Uterus (tissue), 2 donors: ENCODE results near the gene PGM3.

Experiments
- POLR2A ChIP-seq, 2 donors: fragments of 450-650 bp; IDR thresholded peaks; one replicate each; pipeline ENCODE4 v1.6.1; 2016; ENCODE audit warnings: antibody characterized with exemption in 2 of 2, mild to moderate bottlenecking in 1 of 2, moderate library complexity in 1 of 2
- TF ChIP-seq, protein P1 (sequence below), 4 experiments: fragments of 200-600 bp in 2 of 4; fragments of 450-650 bp in 2 of 4; sonication (generic) in 2 of 4; IDR thresholded peaks; one replicate each; pipeline ENCODE4 v1.5.1; 2016 to 2019; ENCODE audit warnings: antibody characterized with exemption in 4 of 4, mild to moderate bottlenecking in 2 of 4, moderate library complexity in 1 of 4

DNA sequence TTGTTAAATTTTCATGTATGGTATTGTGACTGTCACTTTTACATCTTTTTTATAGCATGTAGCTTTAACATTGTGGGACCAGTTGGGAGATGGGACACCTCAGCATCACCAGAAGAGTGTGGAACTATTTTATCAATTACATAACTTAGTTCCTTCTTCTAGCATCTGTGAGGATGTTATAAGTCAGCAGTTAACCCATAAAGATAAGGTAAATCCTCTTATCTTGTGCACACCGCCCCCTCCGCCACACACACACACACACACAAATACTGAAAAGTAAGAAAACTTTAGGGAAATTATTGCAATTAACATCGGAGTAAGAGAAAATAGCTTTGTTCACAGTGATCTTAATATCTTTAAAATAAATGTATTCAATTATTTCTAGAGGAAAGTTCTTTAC lies 60.9 kb downstream of the PGM3 start:
- TF ChIP-seq, protein P1, sequence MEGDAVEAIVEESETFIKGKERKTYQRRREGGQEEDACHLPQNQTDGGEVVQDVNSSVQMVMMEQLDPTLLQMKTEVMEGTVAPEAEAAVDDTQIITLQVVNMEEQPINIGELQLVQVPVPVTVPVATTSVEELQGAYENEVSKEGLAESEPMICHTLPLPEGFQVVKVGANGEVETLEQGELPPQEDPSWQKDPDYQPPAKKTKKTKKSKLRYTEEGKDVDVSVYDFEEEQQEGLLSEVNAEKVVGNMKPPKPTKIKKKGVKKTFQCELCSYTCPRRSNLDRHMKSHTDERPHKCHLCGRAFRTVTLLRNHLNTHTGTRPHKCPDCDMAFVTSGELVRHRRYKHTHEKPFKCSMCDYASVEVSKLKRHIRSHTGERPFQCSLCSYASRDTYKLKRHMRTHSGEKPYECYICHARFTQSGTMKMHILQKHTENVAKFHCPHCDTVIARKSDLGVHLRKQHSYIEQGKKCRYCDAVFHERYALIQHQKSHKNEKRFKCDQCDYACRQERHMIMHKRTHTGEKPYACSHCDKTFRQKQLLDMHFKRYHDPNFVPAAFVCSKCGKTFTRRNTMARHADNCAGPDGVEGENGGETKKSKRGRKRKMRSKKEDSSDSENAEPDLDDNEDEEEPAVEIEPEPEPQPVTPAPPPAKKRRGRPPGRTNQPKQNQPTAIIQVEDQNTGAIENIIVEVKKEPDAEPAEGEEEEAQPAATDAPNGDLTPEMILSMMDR (IDR thresholded peaks at IDR 0.05) = no peak
- no peak for TF ChIP-seq POLR2A (IDR thresholded peaks at IDR 0.05)
